NCI-H226 (cell line): ENCODE measurements around the gene CCDC187.

Experiments used
- DNase-seq: peaks from one replicate; pipeline ENCODE4 v3.0.0-alpha.2; 2015

The CCDC187 gene

GRCh38 chr9:136311051-136312008 lies 7.4 kb upstream of the CCDC187 start:
- DNase-seq: no peak

GRCh38 chr9:136310273-136311030 lies 6.6 kb upstream of the CCDC187 start:
- no peak for DNase-seq

DNA sequence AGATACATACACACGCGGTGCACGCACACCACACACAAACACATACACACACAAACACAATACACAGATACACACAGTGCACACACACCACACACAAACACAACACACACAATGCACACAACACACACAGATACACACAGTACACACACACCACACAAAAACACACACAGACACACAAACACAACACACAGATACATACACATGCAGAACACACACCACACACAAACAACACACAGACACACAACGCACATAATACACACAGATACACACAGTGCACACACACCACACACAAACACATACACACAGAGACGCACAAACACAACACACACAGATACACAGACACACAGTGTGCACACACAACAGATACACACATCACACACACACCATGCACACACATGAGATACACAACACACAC lies 5.9 kb upstream of the CCDC187 start:
- DNase-seq: no peak

GRCh38 chr9:136309101-136309801 lies 5.4 kb upstream of the CCDC187 start:
- DNase-seq: no peak

GRCh38 chr9:136308702-136309053 lies 4.8 kb upstream of the CCDC187 start:
- no peak for DNase-seq

- DNase-seq: no peak
These were observed 4.3 kb upstream of the CCDC187 start for GRCh38 chr9:136308006-136308701.

GRCh38 chr9:136307215-136307750 lies 3.4 kb upstream of the CCDC187 start:
- no peak for DNase-seq

- DNase-seq: no peak
These were observed 2.6 kb upstream of the CCDC187 start for GRCh38 chr9:136306211-136307208.

- DNase-seq: no peak
These were observed 1.9 kb upstream of the CCDC187 start for GRCh38 chr9:136305804-136306203.

- no peak for DNase-seq
These were observed 1.1 kb upstream of the CCDC187 start for GRCh38 chr9:136304981-136305380.

DNA sequence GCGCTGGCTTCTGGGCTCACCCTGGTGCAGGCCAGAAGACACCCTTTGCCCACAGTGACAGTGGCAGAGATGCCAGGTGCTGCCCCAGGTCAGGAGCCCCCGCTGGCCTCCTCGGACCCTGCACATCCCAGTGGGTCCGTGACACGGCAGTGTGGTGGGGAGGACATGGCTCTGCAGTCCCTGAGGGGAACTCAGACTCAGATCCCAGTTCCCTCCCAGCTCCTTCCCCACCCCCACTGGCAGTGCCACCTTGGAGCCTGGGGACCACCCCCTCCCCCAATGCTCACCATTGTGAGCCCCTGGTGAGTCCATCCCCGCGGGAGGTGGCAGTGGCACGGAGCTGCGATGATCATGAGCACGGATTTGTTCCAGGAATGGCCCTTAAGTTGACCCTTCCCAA lies 562 bp upstream of the CCDC187 start:
- no peak for DNase-seq

GRCh38 chr9:136303066-136303824 lies 649 bp downstream of the CCDC187 start:
- no peak for DNase-seq

GRCh38 chr9:136302527-136302926 lies 1.4 kb downstream of the CCDC187 start:
- DNase-seq: no peak

DNA sequence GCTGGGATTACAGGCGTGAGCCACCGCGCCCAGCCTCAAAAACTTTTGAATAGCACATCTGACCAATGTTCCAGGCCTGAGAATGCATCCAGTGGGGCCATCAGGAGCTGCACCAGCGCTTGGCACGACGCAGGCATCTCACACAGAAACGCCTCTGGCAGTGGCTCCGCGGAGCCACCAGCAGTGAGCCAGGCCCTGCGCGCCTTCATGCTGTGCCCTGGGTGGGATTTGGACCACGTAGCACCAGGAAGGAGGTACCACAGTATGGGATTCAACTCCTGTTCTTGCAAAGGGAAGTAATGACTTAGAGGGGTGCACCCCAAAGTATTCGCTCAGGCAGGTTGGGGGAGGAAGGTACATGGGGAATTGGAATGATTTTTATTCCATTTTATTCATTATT lies 3.0 kb downstream of the CCDC187 start:
- DNase-seq: no peak

- no peak for DNase-seq
These were observed 3.8 kb downstream of the CCDC187 start for GRCh38 chr9:136300016-136300545.

- no peak for DNase-seq
These were observed 4.4 kb downstream of the CCDC187 start for GRCh38 chr9:136299541-136299940.

DNA sequence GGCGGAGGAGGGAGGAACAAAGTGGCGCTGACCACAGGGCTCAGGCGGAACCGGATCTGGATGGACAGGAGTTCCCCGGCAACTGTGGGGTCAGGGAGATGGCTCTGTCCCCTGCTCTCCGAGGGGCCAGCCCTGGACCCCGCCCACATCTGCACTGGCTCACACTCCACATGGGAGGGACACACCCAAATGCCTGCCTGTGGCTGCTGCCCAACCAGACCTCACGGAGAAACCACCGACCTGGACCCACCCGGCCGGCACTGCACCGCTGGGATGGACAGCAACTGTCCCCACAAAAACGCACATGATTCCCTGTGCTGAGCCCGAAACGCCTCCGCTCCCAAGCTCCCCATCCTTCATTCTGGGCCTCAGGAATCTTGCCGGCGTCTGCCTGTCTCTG lies 4.8 kb downstream of the CCDC187 start:
- no peak for DNase-seq

GRCh38 chr9:136297766-136298735 lies 5.8 kb downstream of the CCDC187 start:
- no peak for DNase-seq
